DOHH2 (cell line): ENCODE data around the gene LEF1.

Experiments used
- H3F3A ChIP-seq: fragments of 200-600 bp; sonication (generic), shearing (Covaris generic); 2 replicates; pipeline ENCODE4 v1.6.0; 2016; ENCODE audit warnings: antibody characterized with exemption, mild to moderate bottlenecking; ENCODE audit not compliant: control insufficient read depth, insufficient read depth
- H3K27ac ChIP-seq: fragments of 200-600 bp; sonication (generic); 2 replicates; pipeline ENCODE4 v1.5.1; 2014; ENCODE audit warnings: low read depth, mild to moderate bottlenecking, low read length, moderate library complexity
- H3K27me3 ChIP-seq: fragments of 200-600 bp; sonication (generic); 2 replicates; pipeline ENCODE4 v1.6.1; 2014; ENCODE audit warnings: mild to moderate bottlenecking, low read length, mixed read lengths; ENCODE audit not compliant: control insufficient read depth
- H3K36me3 ChIP-seq: fragments of 200-600 bp; sonication (generic); 2 replicates; pipeline ENCODE4 v1.6.1; 2014; ENCODE audit warnings: mild to moderate bottlenecking, low read length, moderate library complexity, mixed read lengths; ENCODE audit not compliant: control insufficient read depth
- H3K4me1 ChIP-seq: fragments of 200-600 bp; sonication (generic); 2 replicates; pipeline ENCODE4 v1.6.1; 2014; ENCODE audit warnings: mild to moderate bottlenecking, low read length, mixed read lengths; ENCODE audit not compliant: control insufficient read depth
- H3K4me2 ChIP-seq: fragments of 200-600 bp; sonication (generic); 2 replicates; pipeline ENCODE4 v1.6.0; 2014; ENCODE audit warnings: mild to moderate bottlenecking, low read length, moderate library complexity
- H3K4me3 ChIP-seq: fragments of 200-600 bp; sonication (generic); 2 replicates; pipeline ENCODE4 v1.5.1; 2014; ENCODE audit warnings: mild to moderate bottlenecking, low read length, mixed read lengths
- H3K79me2 ChIP-seq: fragments of 200-600 bp; sonication (generic); 2 replicates; pipeline ENCODE4 v1.6.1; 2014; ENCODE audit warnings: mild to moderate bottlenecking, low read length, mixed read lengths; ENCODE audit not compliant: control insufficient read depth
- H3K9me2 ChIP-seq: fragments of 200-600 bp; sonication (generic); replicated peaks from 2 replicates; pipeline ENCODE4 v1.6.1; 2014; ENCODE audit warnings: mild to moderate bottlenecking, low read length, mixed read lengths; ENCODE audit not compliant: control insufficient read depth
- H3K9me3 ChIP-seq: fragments of 200-600 bp; sonication (generic); 2 replicates; pipeline ENCODE4 v1.6.1; 2014; ENCODE audit warnings: antibody characterized with exemption, low read length, mixed read lengths; ENCODE audit not compliant: control insufficient read depth, insufficient read depth
- H4K20me1 ChIP-seq: fragments of 200-600 bp; sonication (generic); 2 replicates; pipeline ENCODE4 v1.6.0; 2014; ENCODE audit warnings: low read depth, mild to moderate bottlenecking, antibody characterized with exemption, low read length, moderate library complexity; ENCODE audit not compliant: control insufficient read depth, insufficient read depth
- EZH2phosphoT487 ChIP-seq: fragments of 200-600 bp; sonication (generic); IDR thresholded peaks from 2 replicates; pipeline ENCODE4 v1.6.1; 2017; ENCODE audit warnings: borderline replicate concordance, mild to moderate bottlenecking, antibody characterized with exemption, low read length, moderate library complexity, mixed read lengths
- TF ChIP-seq, protein P1 (sequence below): fragments of 200-600 bp; sonication (generic); IDR thresholded peaks from one replicate; pipeline ENCODE4 v1.5.1; 2014; ENCODE audit warnings: antibody characterized with exemption, mild to moderate bottlenecking, low read depth, low read length; ENCODE audit not compliant: poor library complexity, severe bottlenecking

The LEF1 gene

DNA sequence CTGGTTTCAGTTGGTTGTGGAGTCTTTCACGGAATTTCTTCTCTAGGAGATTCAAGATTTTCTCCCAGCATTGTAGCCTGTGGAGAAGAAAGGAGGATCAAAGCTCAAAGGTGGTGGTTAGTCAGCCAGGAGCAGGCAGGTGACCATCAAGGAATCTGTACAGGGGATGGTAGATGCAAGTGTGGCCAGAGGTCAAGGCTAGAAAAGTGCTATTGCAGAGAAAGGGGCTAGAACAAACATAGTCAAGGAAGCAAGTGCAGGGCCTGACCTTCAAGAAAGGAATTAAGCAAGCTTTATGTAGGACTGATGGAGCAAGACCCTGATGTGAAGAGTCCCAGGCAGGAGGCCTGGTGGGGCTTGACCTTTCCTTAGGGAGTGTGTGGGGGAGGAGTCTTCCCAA is 162.9 kb downstream of the LEF1 start:
- Histone ChIP-seq H4K20me1 (no peaks in the 10 kb centered on the region), H3K27me3 (no peaks in the 10 kb centered on the region), H3K4me1 (no peaks in the 10 kb centered on the region), H3K4me2 (no peak overlapping the region), H3K9me3 (no peaks in the 10 kb centered on the region), H3F3A (no peaks in the 10 kb centered on the region), H3K4me3 (no peak overlapping the region), H3K36me3 (peaks cover 29% of the 10 kb centered on the region), H3K27ac (no peak overlapping the region), H3K9me2 (no peaks in the 10 kb centered on the region), H3K79me2 (peaks cover 45% of the 10 kb centered on the region)
- no peak for TF ChIP-seq EZH2phosphoT487
- TF ChIP-seq, protein P1, sequence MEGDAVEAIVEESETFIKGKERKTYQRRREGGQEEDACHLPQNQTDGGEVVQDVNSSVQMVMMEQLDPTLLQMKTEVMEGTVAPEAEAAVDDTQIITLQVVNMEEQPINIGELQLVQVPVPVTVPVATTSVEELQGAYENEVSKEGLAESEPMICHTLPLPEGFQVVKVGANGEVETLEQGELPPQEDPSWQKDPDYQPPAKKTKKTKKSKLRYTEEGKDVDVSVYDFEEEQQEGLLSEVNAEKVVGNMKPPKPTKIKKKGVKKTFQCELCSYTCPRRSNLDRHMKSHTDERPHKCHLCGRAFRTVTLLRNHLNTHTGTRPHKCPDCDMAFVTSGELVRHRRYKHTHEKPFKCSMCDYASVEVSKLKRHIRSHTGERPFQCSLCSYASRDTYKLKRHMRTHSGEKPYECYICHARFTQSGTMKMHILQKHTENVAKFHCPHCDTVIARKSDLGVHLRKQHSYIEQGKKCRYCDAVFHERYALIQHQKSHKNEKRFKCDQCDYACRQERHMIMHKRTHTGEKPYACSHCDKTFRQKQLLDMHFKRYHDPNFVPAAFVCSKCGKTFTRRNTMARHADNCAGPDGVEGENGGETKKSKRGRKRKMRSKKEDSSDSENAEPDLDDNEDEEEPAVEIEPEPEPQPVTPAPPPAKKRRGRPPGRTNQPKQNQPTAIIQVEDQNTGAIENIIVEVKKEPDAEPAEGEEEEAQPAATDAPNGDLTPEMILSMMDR: no peak

DNA sequence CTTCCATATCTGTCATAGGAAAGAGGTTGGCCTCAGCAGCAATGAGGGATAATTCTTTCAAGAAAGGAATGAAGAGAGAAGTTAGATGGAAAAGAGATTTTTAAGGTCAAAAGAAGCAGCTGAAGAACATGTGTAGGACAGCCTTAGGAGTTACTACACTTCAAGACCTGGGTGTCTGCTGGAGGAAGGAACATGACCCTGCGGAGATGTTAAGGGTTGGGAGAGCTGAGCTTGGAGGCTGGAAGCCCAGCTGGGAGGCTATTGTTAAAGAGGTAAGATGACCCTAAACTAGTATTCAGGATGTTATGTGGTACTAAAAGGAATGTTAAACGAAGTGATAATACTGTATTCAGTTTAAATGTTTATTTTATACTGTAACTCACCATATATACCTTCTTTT is 164.1 kb downstream of the LEF1 start:
- no peaks in the 10 kb centered on the region for H4K20me1 ChIP-seq
- no peaks in the 10 kb centered on the region for H3K9me2 ChIP-seq
- H3K79me2 ChIP-seq: peaks cover 57% of the 10 kb centered on the region
- no peaks in the 10 kb centered on the region for H3K4me1 ChIP-seq
- H3K9me3 ChIP-seq: no peaks in the 10 kb centered on the region
- H3K27me3 ChIP-seq: no peaks in the 10 kb centered on the region
- no peak overlapping the region for H3K4me3 ChIP-seq
- peaks cover 30% of the 10 kb centered on the region for H3K36me3 ChIP-seq
- no peak overlapping the region for H3K27ac ChIP-seq
- TF ChIP-seq EZH2phosphoT487: no peak
- TF ChIP-seq, protein P1: no peak
- no peak overlapping the region for H3K4me2 ChIP-seq
- no peaks in the 10 kb centered on the region for H3F3A ChIP-seq

DNA sequence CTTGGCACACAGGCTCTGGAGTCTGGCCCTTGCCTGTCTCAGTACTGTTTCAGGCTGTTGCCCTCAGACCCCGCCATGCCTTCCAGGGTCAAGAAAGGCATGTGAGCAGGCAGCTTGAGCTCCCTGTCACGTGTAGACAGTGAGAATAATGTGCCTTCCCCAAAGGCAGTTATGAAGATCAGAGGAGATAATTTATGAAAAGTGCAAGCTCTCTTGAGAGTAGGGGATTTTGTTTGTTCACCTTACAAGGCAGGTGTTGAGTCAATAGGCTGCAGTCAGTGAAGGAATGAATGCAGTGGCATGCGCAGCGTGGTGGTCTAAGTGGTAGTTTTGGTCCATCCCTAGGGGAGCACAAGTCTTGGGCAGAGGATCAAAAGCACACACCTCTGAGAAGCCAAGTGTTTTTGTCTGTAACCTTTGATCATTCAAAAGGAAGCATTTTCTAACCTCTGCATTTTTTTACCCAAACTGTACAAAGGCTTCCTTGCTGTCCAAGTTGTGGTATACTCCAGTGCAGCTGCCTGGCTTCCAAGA is 164.7 kb downstream of the LEF1 start:
- Histone ChIP-seq H3K79me2 (peaks cover 60% of the 10 kb centered on the region), H3K27ac (no peak overlapping the region), H3K4me3 (no peak overlapping the region), H3K9me3 (no peaks in the 10 kb centered on the region), H3K4me2 (no peak overlapping the region), H3F3A (no peaks in the 10 kb centered on the region), H3K9me2 (no peaks in the 10 kb centered on the region), H3K36me3 (peaks cover 30% of the 10 kb centered on the region), H4K20me1 (no peaks in the 10 kb centered on the region), H3K27me3 (no peaks in the 10 kb centered on the region), H3K4me1 (no peaks in the 10 kb centered on the region)
- no peak for TF ChIP-seq EZH2phosphoT487
- TF ChIP-seq, protein P1: no peak
